Activated T-helper 2 cell treated with anti-CD3 and anti-CD28 coated beads, Interferon-gamma antibody, Interleukin-2, Interleukin-4, amounts not matched to agents 10 μg/mL and 5 μg/mL and 100 μg/mL, durations not matched to agents 14 hours and 24 hours and 36 hours (primary cell): ENCODE results near the gene GTF2H2. TPM values are rescaled to one million over a fixed set of nuclear protein-coding genes. Genes with fewer than 3 reads are reported as not detected.
"Not testable (repeated sequence)": the region's sequence is repeated elsewhere in the genome, so short reads cannot be mapped to it uniquely, and the experiment has no call there.

Experiments used
- DNase-seq: peaks from one replicate; pipeline ENCODE4 v3.0.0; 2021; ENCODE audit warnings: low spot score
- H3K27ac Mint-ChIP-seq: one replicate; pipeline ENCODE4 v1.8.0; 2021; ENCODE audit warnings: mixed read lengths
- H3K27me3 Mint-ChIP-seq: one replicate; pipeline ENCODE4 v1.8.0; 2021; ENCODE audit warnings: low read depth, mixed read lengths
- H3K36me3 Mint-ChIP-seq: one replicate; pipeline ENCODE4 v1.8.0; 2021; ENCODE audit warnings: low read depth, mixed read lengths
- H3K4me1 Mint-ChIP-seq: one replicate; pipeline ENCODE4 v1.8.0; 2021; ENCODE audit warnings: low read depth, mixed read lengths
- H3K4me3 Mint-ChIP-seq: one replicate; pipeline ENCODE4 v1.8.0; 2021; ENCODE audit warnings: low read depth, mild to moderate bottlenecking, moderate library complexity, mixed read lengths
- H3K9me3 Mint-ChIP-seq: one replicate; pipeline ENCODE4 v1.8.0; 2021; ENCODE audit warnings: mixed read lengths
- intact Hi-C: fragments of 100-400 bp; cut with micrococcal nuclease; formaldehyde crosslinking; loops from one replicate; pipeline ENCODE4 v1.15.1; 2023
- total RNA-seq: library from RNA; stranded (reverse); gene quantifications from 2 replicates; pipeline ENCODE4 v1.2.3, GENCODE V29; 2022

Gene GTF2H2
- 27.9 and 32.7 TPM in 2 replicates for total RNA-seq

DNA sequence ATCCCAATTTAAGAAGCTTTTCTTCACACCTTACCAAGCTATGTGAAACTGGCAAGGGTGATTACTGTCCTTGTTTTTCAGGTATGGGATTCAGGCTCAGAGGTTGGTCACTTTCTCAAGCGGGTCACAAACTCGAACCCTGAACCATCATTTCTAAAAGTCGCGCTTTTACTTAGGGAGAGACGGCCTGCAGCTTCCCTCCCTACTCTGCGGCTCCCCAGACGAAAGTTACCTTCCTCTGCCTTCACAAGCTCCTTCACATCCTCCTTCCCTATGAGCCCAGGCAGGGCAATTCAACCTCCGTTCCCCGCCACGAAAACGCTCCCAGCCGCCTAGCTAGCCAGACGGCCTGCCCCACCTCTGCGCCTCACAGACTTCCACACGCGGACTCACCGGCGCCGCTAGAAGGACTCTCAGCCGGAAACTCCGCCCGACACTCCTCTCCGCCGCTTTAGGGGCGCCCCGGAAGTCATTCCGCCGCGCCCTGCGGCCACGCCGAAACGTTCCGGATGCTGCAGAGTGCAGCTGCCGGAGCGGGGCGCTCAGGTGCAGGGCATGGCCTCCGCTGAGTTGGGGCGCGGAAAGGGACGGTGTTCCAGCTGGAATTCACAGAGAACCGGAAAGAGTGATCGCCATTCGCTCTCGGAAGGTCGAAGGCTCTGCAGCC, at the start of gene GTF2H2:
GTF2H2 (minus strand) TSS at position 415 of the 667 bp plus-strand sequence. CDS start 4,913 bp downstream, outside the sequence.
- H3K4me3 Mint-ChIP-seq, DNase-seq, H3K9me3 Mint-ChIP-seq, H3K27ac Mint-ChIP-seq, intact Hi-C loops, H3K36me3 Mint-ChIP-seq, H3K4me1 Mint-ChIP-seq, H3K27me3 Mint-ChIP-seq: not testable (repeated sequence)

DNA sequence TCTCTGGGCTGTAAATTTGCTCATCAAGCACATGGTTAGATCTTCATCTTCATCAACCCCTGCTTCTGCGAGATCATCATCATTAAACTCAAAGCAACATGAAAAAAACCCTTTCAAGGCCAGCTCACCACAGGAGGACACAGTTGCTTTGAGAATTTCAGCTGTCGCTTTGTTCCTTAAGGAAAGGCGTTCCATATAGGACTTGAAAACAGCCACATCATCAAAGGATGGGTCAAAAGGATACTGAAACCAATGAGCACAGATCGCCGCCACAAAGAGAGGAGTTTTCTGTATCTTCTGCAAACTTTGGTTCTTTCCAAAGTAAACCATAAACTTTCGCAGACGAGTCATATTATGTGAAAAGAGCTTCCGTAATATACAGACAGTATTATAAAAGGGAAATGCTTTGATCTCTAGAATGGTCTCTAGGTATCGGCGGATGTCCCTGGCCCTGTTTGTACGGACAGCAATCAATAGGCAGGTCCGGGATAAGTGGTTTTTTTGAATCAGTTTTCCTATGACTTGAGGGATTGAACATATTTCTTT, 42.3 kb upstream of the GTF2H2 start:
- H3K4me3 Mint-ChIP-seq, H3K4me1 Mint-ChIP-seq, intact Hi-C loops, DNase-seq, H3K27me3 Mint-ChIP-seq, H3K27ac Mint-ChIP-seq, H3K9me3 Mint-ChIP-seq, H3K36me3 Mint-ChIP-seq: not testable (repeated sequence)

DNA sequence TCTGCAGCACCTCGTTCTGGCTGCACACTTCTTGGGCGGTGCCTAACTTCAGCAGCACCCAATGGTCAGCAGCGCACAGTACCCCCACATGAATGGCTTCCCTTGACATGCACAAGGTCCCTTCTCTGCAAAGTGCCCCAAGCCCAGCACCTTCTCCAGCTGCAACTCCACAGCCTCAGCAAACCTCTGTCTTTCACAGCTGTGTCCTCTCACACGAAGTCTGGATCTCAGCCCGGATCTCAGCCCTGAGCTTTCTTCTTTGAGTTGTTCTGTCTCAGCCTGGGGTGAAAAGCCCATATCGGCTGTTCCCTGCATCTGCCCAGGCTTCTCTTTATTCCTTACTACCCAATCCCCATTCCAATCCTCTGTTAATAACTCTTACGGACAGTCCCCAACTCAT, 32.5 kb upstream of the GTF2H2 start:
- H3K4me1 Mint-ChIP-seq, H3K9me3 Mint-ChIP-seq, H3K27ac Mint-ChIP-seq, DNase-seq, H3K4me3 Mint-ChIP-seq, intact Hi-C loops, H3K27me3 Mint-ChIP-seq, H3K36me3 Mint-ChIP-seq: not testable (repeated sequence)

DNA sequence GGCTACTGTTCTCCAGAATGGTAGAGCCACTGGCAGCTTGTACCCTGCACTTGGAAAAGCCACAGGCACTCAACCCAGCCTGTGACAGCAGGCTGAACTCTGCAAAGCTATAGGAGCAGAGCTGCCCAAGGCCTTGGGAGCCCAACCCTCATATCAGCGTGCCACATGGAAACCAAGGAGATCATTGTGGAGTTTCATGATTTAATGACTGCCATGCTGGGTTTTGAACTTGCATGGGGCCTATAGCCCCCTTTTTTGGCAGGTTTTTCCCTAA, 30.4 kb upstream of the GTF2H2 start:
- H3K27ac Mint-ChIP-seq, H3K27me3 Mint-ChIP-seq, H3K4me3 Mint-ChIP-seq, H3K4me1 Mint-ChIP-seq, DNase-seq, intact Hi-C loops, H3K9me3 Mint-ChIP-seq, H3K36me3 Mint-ChIP-seq: not testable (repeated sequence)

DNA sequence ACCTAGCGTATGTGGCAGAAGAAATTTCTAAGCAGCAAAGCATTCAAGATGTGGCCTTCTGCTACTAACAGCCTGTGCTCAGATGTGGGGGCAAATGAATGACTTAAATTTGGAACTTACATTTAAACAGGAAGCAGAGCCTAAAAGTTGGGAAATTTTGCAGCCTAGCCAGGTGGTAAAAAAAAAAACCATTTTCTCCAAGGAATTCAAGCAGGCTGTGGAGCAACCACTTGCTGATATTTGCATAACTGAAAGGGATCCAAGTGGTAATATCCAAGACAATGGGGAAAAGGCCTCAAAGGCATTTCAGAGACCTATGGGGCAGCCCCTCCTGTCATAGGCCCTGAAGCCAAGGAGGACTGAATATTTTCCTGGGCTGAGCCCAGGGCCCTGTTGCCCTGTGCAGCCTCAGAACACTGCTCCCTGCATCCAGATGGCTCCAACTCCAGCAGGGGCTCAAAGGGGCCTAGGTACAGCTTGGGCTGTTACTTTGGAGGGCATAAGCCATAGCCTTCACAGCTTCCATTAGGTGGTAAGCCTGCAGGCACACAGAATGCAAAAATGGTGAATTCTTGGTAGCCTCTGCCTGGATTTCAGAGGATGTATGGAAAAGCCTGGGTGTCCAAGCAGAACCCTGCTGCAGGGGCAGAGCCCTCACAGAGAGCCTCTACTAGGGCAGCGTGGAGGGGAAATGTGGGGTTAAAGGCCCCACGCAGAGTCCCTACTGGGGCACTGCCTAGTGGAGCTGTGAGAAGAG, 29.9 kb upstream of the GTF2H2 start:
- H3K4me1 Mint-ChIP-seq, H3K36me3 Mint-ChIP-seq, H3K4me3 Mint-ChIP-seq, DNase-seq, H3K27me3 Mint-ChIP-seq, intact Hi-C loops, H3K9me3 Mint-ChIP-seq, H3K27ac Mint-ChIP-seq: not testable (repeated sequence)

DNA sequence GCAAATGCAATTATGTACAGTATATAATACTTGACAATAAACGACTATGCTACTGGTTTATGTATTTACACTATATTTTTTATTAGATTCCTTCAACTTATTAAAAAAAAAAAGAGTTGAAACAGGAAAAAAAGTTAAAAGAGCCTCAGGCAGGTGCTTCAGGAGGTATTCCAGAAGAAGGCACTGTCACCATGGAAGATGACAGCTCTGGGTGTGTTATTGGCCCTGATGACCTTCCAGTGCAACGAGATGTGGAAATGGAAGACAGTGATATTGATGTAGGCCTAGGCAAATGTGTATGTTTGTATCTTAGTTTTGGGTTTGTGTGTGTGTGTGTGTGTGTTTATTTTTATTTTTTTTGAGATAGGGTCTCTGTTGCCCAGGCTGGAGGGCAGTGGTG, 22.3 kb upstream of the GTF2H2 start:
- intact Hi-C loops, H3K27me3 Mint-ChIP-seq, H3K9me3 Mint-ChIP-seq, H3K4me1 Mint-ChIP-seq, H3K36me3 Mint-ChIP-seq, H3K27ac Mint-ChIP-seq, DNase-seq, H3K4me3 Mint-ChIP-seq: not testable (repeated sequence)

DNA sequence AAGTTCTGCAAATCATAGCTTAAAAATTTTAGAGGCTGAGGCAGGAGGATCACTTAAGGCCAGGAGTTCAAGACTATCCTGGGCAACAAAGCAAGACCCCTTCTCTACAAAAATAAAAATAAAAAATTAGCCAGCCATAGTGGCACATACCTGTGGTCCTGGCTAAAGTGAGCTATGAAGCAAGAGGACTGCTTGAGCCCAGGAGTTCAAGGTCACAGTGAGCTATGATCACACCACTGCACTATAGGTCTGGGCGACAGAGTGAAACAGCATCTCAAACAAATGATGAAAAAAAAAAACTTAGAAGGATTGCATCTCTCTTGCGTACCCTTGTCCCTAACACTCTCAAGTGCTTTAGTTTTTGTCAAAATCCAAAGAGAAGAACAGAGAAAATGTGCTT, 21.3 kb upstream of the GTF2H2 start:
- H3K4me1 Mint-ChIP-seq, H3K36me3 Mint-ChIP-seq, intact Hi-C loops, H3K27me3 Mint-ChIP-seq, H3K9me3 Mint-ChIP-seq, H3K27ac Mint-ChIP-seq, DNase-seq, H3K4me3 Mint-ChIP-seq: not testable (repeated sequence)

DNA sequence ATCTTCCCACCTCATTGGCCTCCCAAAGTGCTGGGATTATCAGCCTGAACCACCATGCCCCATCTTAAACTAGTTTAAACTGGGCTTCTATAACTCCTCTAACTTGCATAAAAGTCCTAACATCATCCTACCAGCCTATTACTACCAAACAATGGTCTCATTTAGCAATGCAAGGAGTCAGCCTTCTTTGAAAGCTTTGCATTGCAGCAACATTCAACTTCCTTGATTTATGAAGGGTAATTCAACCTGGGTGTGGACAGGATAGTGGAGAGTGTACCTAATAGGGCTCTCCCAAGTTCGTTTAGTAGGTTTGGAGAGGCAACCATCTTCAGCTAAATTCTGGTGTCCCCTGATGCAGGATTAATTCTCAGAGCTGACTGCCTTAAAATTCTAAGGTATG, 18.7 kb upstream of the GTF2H2 start:
- intact Hi-C loops, H3K27me3 Mint-ChIP-seq, H3K4me1 Mint-ChIP-seq, DNase-seq, H3K9me3 Mint-ChIP-seq, H3K27ac Mint-ChIP-seq, H3K4me3 Mint-ChIP-seq, H3K36me3 Mint-ChIP-seq: not testable (repeated sequence)

DNA sequence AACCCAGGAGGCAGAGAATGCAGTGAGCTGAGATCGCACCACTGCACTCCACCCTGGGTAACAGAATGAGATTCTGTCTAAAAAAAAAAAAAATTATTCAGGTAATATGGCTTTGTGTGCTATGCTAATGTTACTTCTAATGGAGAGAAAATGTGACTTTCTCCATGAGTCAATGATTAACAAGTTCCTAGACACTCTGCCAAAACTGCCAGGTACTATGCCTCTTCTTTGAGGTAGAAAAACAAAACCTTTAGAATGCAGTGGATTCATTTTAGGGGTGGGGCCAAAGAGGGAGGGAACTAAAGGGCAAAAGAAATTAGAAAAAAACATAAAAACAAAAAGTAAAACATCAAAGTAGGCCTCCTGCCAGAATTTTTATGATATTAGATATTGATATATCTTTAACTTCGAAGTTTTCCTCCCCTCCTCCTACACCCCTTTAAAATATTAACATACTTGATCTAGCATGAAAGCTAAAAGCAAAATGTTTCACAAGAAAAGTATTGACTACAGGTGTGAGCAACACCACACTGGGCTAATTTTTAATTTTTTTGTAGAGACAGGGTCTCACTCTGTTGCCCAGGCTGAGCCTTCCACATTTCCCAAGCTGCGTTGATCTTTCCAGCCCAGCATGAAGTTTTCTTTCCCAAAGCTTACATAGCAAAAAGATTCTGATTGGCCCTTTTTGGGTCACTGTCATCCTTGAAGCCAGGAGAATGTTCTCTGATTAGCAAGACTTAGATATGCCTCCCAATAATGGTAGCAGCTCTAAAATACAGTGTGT, 17.0 kb upstream of the GTF2H2 start:
- H3K27ac Mint-ChIP-seq, H3K4me3 Mint-ChIP-seq, intact Hi-C loops, H3K9me3 Mint-ChIP-seq, H3K27me3 Mint-ChIP-seq, H3K36me3 Mint-ChIP-seq, DNase-seq, H3K4me1 Mint-ChIP-seq: not testable (repeated sequence)

DNA sequence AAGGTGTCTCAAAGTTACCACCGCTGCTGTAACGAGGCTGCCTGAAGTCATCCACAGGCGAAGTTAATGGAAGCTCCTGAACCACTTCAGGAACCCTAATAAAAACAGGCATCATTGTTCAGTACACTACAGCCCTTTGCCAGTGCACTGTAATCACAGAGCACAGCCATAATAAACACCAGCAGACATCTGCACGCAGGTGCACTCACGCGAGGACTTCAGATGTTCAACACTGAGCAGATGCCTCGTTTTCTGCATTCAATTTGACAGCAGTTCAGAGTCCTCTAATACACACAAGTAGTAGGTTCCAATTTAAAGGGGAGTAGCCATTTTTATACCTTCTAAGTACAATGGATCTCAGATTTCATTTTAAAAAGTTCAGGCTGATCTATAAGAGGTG, 15.4 kb upstream of the GTF2H2 start:
- intact Hi-C loops, H3K9me3 Mint-ChIP-seq, DNase-seq, H3K27ac Mint-ChIP-seq, H3K27me3 Mint-ChIP-seq, H3K4me3 Mint-ChIP-seq, H3K4me1 Mint-ChIP-seq, H3K36me3 Mint-ChIP-seq: not testable (repeated sequence)

DNA sequence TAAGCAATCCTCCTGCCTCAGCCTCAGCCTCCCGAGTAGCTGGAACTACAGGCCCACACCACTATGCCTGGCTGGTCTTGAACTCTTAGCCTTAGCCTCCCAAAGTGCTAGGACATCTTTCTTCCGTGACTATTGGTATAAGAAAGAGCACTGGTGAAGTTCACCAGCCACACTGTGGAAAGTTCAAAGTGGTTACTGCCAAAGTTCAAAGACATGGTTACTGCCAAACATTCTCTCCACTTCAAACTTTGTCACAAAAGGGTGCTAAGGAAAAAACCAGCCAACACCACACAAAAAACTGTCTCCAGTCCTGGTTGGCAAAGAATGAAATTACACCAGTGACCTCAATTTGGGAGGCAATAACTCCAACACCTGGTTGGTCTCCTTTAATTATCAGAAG, 14.9 kb upstream of the GTF2H2 start:
- H3K27me3 Mint-ChIP-seq, H3K36me3 Mint-ChIP-seq, intact Hi-C loops, H3K9me3 Mint-ChIP-seq, H3K4me1 Mint-ChIP-seq, H3K4me3 Mint-ChIP-seq, H3K27ac Mint-ChIP-seq, DNase-seq: not testable (repeated sequence)

DNA sequence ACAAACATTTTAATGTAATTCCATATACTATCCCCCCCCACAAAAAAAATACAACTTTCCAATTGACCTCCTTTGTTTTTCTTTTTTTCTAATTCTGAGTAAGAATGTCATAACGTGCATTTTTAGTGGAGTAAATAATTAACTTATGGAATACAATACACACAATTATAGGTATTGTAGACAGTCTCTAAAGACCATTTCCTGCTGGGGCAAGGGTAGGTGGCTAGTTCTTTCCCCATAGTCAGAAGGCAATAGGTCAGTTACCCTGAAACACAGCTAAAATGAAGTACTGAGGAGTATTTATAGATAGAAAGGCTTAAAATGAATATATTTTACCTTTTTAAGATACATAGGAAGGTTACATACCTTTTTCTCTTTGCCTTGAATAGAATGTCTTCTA, 6.2 kb downstream of the GTF2H2 start:
- H3K4me3 Mint-ChIP-seq, H3K4me1 Mint-ChIP-seq, DNase-seq, H3K36me3 Mint-ChIP-seq, H3K9me3 Mint-ChIP-seq, H3K27ac Mint-ChIP-seq, intact Hi-C loops, H3K27me3 Mint-ChIP-seq: not testable (repeated sequence)

DNA sequence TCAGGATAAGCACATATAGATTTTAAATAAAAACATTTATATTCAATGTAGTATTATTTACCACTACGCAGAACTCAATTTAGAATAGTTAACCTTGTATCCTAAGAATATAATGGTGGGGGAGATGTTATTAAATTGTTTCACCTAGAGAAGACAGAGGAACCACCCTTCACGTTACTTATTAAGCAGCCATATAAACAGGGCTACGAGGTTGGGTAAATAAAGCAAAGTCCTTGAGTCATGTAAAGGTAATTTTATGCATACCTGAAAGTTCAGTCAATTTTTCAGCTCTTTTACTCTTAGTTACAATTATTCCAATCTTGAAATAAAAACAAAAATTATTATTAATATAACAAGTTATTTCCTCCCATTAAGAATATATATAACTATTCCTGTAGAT, 8.1 kb downstream of the GTF2H2 start:
- H3K27ac Mint-ChIP-seq, DNase-seq, intact Hi-C loops, H3K9me3 Mint-ChIP-seq, H3K27me3 Mint-ChIP-seq, H3K4me1 Mint-ChIP-seq, H3K4me3 Mint-ChIP-seq, H3K36me3 Mint-ChIP-seq: not testable (repeated sequence)
